Upper lobe of left lung (tissue), 6 donors: ENCODE results near the gene SEPSECS. TPM values are rescaled to one million over a fixed set of nuclear protein-coding genes. Genes with fewer than 3 reads are reported as not detected.
A peak's percentile ranks its signal among the peaks of the same experiment; 100 is the strongest.

ENCODE experiments used
- ATAC-seq, 2 donors: fragments of 200-7000 bp; cut with Tn5 transposase; one replicate each; pipeline ENCODE4 v1.9.1; 2022; ENCODE audit warnings: mild to moderate bottlenecking in 2 of 2, moderate library complexity in 2 of 2; ENCODE audit not compliant: low FRiP score in 2 of 2
- DNase-seq, 2 donors: peaks; one replicate each; pipeline ENCODE4 v3.0.0-alpha.2; 2019 to 2020
- H3K27ac ChIP-seq, 4 donors: fragments of 200-600 bp; sonication (generic); one replicate each; pipeline ENCODE4 v1.5.1; 2016 to 2019
- H3K27me3 ChIP-seq, 4 donors: fragments of 200-600 bp; sonication (generic); one replicate each; pipeline ENCODE4 v1.5.1; 2017 to 2019
- H3K36me3 ChIP-seq, 4 donors: fragments of 200-600 bp; sonication (generic); one replicate each; pipeline ENCODE4 v1.5.1; 2016 to 2019
- H3K4me1 ChIP-seq, 4 donors: fragments of 200-600 bp; sonication (generic); one replicate each; pipeline ENCODE4 v1.5.1; 2018 to 2019
- H3K4me3 ChIP-seq, 4 donors: fragments of 200-600 bp; sonication (generic); one replicate each; pipeline ENCODE4 v1.5.1; 2017 to 2019; ENCODE audit warnings: mild to moderate bottlenecking in 2 of 4, moderate library complexity in 1 of 4
- H3K9me3 ChIP-seq, 4 donors: fragments of 200-600 bp; sonication (generic); one replicate each; pipeline ENCODE4 v1.5.1; 2018 to 2019
- CTCF ChIP-seq, 6 experiments: fragments of 450-650 bp in 4 of 6; fragments of 200-600 bp in 2 of 6; sonication (generic) in 2 of 6; IDR thresholded peaks; one replicate each; pipeline ENCODE4 v1.5.1; 2016 to 2019; ENCODE audit warnings: antibody characterized with exemption in 6 of 6
- EP300 ChIP-seq, 4 donors: sonication (generic); formaldehyde crosslinking; IDR thresholded peaks; one replicate each; pipeline ENCODE4 v1.5.1; 2017; ENCODE audit warnings: antibody characterized with exemption in 4 of 4, control low read depth in 2 of 4
- POLR2A ChIP-seq, 4 donors: fragments of 450-650 bp; IDR thresholded peaks; one replicate each; pipeline ENCODE4 v1.5.1; 2016 to 2017; ENCODE audit warnings: antibody characterized with exemption in 4 of 4, mild to moderate bottlenecking in 2 of 4
- POLR2AphosphoS5 ChIP-seq, 2 donors: sonication (generic); formaldehyde crosslinking; IDR thresholded peaks; one replicate each; pipeline ENCODE4 v1.5.1; 2017; ENCODE audit warnings: antibody characterized with exemption in 2 of 2
- WGBS, 2 donors: methylation state at CpG; one replicate each; pipeline ENCODE4 v1.1.5; 2017 to 2018; 5-methylcytosine and 5-hydroxymethylcytosine counted together
- total RNA-seq, 6 donors: library from RNA; depleted of rRNA in 4 of 6; stranded (reverse); fragments of >200 nt in 4 of 6; gene quantifications; one replicate each; pipeline versions ENCODE4 v1.1.0 to v1.2.1, GENCODE V29; 2016 to 2021
- donor health status: DM: no; HTN: no; CAD: no; lungs with moderate emphysema.
- donor health status: DM: no; HTN: yes; CAD: no; lungs with severe emphysema.

Gene SEPSECS
- total RNA-seq, 6 donors from 2014 or later = 4.9 to 19.3 (median 8.9) TPM

- Histone ChIP-seq H3K27me3 (no peaks in the 10 kb centered on the region), H3K27ac (no peak overlapping the region), H3K9me3 (no peaks in the 10 kb centered on the region), H3K4me3 (no peak overlapping the region), H3K36me3 (peaks cover 0 to 5% (median 0%) of the 10 kb centered on the region in 4 donors), H3K4me1 (peaks cover 11 to 22% (median 15%) of the 10 kb centered on the region in 4 donors)
- WGBS, 2 donors = 97 to 98% methylated on average over 4 of the region's 4 CpGs
- TF ChIP-seq CTCF (IDR thresholded peaks at IDR 0.05) = no peak
- TF ChIP-seq POLR2A (IDR thresholded peaks at IDR 0.05) = no peak
- TF ChIP-seq EP300 (IDR thresholded peaks at IDR 0.05) = no peak
- TF ChIP-seq POLR2AphosphoS5 (IDR thresholded peaks at IDR 0.05) = no peak
- no peak for ATAC-seq
- DNase-seq = no peak
Observed at GRCh38 chr4:25165916-25166315, 5.7 kb upstream of the SEPSECS start.

GRCh38 chr4:25163196-25163595, 2.9 kb upstream of the SEPSECS start:
- TF ChIP-seq EP300 (IDR thresholded peaks at IDR 0.05) = no peak
- TF ChIP-seq POLR2A (IDR thresholded peaks at IDR 0.05) = no peak
- no peak for TF ChIP-seq CTCF (IDR thresholded peaks at IDR 0.05)
- no peak for TF ChIP-seq POLR2AphosphoS5 (IDR thresholded peaks at IDR 0.05)
- Histone ChIP-seq H3K4me3 (no peak overlapping the region), H3K36me3 (peaks cover 0 to 5% (median 0%) of the 10 kb centered on the region in 4 donors), H3K4me1 (peaks cover 16 to 33% (median 21%) of the 10 kb centered on the region in 4 donors), H3K27me3 (no peaks in the 10 kb centered on the region), H3K27ac (no peak overlapping the region), H3K9me3 (no peaks in the 10 kb centered on the region)
- DNase-seq (no peak), ATAC-seq (no peak)
- WGBS, 2 donors = 88% methylated on average over 1 of the region's 1 CpG

- H3K27ac ChIP-seq = no peak overlapping the region
- ATAC-seq (no peak), DNase-seq (no peak)
- H3K4me1 ChIP-seq = peaks cover 16 to 33% (median 21%) of the 10 kb centered on the region in 4 donors
- H3K27me3 ChIP-seq = no peaks in the 10 kb centered on the region
- 87 to 92% methylated on average over 1 of the region's 1 CpG for WGBS, 2 donors
- TF ChIP-seq POLR2A (IDR thresholded peaks at IDR 0.05) (no peak), EP300 (IDR thresholded peaks at IDR 0.05) (no peak), POLR2AphosphoS5 (IDR thresholded peaks at IDR 0.05) (no peak), CTCF (IDR thresholded peaks at IDR 0.05) (no peak)
- H3K36me3 ChIP-seq = peaks cover 0 to 5% (median 0%) of the 10 kb centered on the region in 4 donors
- H3K9me3 ChIP-seq = no peaks in the 10 kb centered on the region
- H3K4me3 ChIP-seq = no peak overlapping the region
Observed at GRCh38 chr4:25162566-25162965, 2.3 kb upstream of the SEPSECS start.

- 19 to 30% methylated on average over 2 of the region's 2 CpGs for WGBS, 2 donors
- Histone ChIP-seq H3K36me3 (peaks cover 0 to 9% (median 0%) of the 10 kb centered on the region in 4 donors), H3K27ac (peak overlapping the region; percentile 95 to 99 (median 98)), H3K4me3 (peak overlapping the region in 3 of 4 donors; percentile 73 to 90 (median 86)), H3K27me3 (no peaks in the 10 kb centered on the region), H3K9me3 (no peaks in the 10 kb centered on the region), H3K4me1 (peaks cover 16 to 33% (median 21%) of the 10 kb centered on the region in 4 donors)
- ATAC-seq (no peak), DNase-seq (peak in 1 of 2 donors; percentile 23)
- no peak for TF ChIP-seq POLR2A (IDR thresholded peaks at IDR 0.05)
- TF ChIP-seq POLR2AphosphoS5 (IDR thresholded peaks at IDR 0.05) = no peak
- no peak for TF ChIP-seq CTCF (IDR thresholded peaks at IDR 0.05)
- no peak for TF ChIP-seq EP300 (IDR thresholded peaks at IDR 0.05)
Observed at GRCh38 chr4:25161593-25161950, 1.3 kb upstream of the SEPSECS start.
